ENCODE measurements around the gene UTS2B.

The UTS2B gene

DNA sequence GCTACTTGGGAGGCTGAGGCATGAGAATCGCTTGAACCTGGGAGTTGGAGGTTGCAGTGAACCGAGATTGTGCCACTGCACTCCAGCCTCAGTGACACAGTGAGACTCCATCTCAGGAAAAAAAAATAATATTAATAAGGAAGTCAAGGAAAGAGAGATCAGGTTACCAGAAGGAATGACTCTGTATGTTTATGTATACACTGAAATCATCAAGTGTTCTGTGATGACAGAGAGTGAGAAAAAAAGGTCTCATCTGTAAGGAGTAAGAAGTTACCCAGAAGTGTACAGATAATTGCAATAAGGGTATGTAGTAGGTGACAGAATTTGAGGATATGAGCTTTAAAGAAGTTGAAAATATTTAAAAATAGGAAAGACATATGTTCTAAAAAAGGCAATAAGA lies 5.4 kb downstream of the UTS2B start:
- peaks cover 8% of the 10 kb centered on the region for H3K9me3 Mint-ChIP-seq
- no peak overlapping the region for H3K27ac Mint-ChIP-seq
- no peak overlapping the region for H3K4me3 Mint-ChIP-seq
- H3K4me1 Mint-ChIP-seq (ENCODE audit: low read depth), result peaks cover 3% of the 10 kb centered on the region
- peaks cover 13% of the 10 kb centered on the region for H3K27me3 Mint-ChIP-seq
- intact Hi-C loops (cut with micrococcal nuclease), result no loop called here
- peaks cover 5% of the 10 kb centered on the region for H3K36me3 Mint-ChIP-seq (ENCODE audit: low read depth)

DNA sequence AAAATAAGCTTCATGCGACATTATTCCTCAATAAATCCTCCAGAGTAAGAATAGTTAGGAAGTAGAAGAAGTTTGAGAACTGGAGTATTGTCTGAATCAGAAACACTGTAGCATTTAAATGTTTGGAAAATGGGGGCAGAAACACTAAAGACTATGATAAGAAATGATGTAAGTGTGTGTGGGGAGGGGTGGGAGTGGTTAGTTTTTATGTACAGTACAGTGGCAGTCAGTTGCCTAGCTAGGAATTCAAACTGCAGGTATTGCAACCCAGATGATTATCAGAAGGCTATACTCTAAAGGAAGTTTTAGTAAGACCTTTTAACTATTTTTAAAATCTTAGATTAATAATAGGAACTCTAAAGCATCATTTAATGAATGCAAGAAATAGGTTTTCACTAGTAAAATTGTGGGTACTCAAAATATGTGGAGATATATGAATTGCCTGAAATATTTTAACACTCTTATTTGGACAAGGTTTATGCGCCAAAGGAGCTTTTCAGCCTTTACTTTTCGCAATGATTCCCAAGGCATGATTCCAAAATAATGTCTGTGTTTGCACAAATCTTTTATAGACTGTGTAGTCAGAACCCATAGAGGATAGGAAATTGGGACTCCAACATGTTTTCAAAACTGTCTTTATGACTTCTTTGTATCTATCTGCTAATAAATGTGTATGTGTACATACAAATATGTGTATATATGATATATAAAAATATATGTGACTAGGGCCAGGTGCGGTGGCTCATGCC lies 9.1 kb downstream of the UTS2B start:
- H3K4me3 Mint-ChIP-seq, result no peak overlapping the region
- intact Hi-C loops (cut with micrococcal nuclease), result no loop called here
- peaks cover 8% of the 10 kb centered on the region for H3K9me3 Mint-ChIP-seq
- no peak overlapping the region for H3K27ac Mint-ChIP-seq
- H3K4me1 Mint-ChIP-seq (ENCODE audit: low read depth), result no peaks in the 10 kb centered on the region
- H3K27me3 Mint-ChIP-seq, result no peaks in the 10 kb centered on the region
- no peaks in the 10 kb centered on the region for H3K36me3 Mint-ChIP-seq (ENCODE audit: low read depth)

DNA sequence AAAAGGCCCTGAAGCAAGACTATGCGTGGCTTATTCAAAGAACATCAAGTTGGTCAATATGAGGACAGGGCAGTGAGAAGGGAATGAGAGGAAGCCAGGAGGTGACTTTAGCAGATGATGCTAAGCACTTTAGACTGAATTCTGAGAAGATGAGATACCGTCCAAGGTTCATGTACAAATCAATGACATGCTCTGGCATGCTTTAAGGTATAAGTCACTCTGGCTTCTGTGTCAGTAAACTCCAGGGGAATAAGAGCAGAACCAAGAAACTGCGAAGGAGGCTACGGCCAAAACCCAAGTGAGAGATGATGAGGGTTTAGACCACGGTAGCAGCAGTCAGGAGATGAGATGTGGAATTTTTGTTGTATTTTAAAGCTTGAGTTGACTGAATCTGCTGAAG lies 10.0 kb downstream of the UTS2B start:
- Mint-ChIP-seq H3K9me3 (peaks cover 8% of the 10 kb centered on the region), H3K4me3 (no peak overlapping the region), H3K4me1 (ENCODE audit: low read depth) (no peaks in the 10 kb centered on the region), H3K36me3 (ENCODE audit: low read depth) (no peaks in the 10 kb centered on the region), H3K27me3 (no peaks in the 10 kb centered on the region), H3K27ac (no peak overlapping the region)
- intact Hi-C loops (cut with micrococcal nuclease), result no loop called here

DNA sequence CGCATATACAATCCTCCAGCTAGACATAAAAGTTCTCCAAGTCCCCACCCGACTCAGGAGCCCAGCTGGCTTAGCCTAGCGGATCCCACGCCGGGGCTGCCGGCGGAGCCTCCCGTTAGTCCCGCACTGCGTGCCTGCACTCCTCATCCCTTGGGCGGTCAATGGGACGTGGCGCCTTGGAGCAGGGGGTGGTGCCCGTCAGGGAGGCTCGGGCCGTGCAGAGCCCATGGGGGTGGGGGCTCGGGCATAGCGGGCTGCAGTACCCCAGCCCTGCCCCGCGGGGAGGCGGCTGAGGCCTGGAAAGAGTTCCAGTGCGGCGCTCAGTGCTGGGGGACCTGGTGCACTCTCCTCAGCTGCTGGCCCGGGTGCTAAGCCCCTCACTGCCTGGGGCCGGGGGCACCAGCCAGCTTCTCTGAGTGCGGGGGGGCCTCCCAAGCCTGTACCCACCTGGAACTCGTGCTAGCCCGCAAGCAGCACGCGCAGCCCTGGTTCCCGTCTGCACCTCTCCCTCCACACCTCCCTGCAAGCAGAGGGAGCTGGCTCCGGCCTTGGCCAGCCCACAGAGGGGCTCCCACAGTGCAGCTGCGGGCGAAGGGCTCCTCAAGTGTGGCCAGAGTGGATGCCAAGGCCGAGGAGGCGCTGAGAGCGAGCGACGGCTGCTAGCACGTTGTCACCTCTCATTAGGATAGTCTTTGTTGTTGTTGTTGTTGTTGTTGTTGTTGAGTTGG lies 13.3 kb downstream of the UTS2B start:
- H3K27me3 Mint-ChIP-seq, result no peaks in the 10 kb centered on the region
- H3K36me3 Mint-ChIP-seq (ENCODE audit: low read depth), result no peaks in the 10 kb centered on the region
- H3K27ac Mint-ChIP-seq, result no peak overlapping the region
- intact Hi-C loops (cut with micrococcal nuclease), result no loop called here
- H3K4me3 Mint-ChIP-seq, result no peak overlapping the region
- H3K4me1 Mint-ChIP-seq (ENCODE audit: low read depth), result no peaks in the 10 kb centered on the region
- no peaks in the 10 kb centered on the region for H3K9me3 Mint-ChIP-seq

DNA sequence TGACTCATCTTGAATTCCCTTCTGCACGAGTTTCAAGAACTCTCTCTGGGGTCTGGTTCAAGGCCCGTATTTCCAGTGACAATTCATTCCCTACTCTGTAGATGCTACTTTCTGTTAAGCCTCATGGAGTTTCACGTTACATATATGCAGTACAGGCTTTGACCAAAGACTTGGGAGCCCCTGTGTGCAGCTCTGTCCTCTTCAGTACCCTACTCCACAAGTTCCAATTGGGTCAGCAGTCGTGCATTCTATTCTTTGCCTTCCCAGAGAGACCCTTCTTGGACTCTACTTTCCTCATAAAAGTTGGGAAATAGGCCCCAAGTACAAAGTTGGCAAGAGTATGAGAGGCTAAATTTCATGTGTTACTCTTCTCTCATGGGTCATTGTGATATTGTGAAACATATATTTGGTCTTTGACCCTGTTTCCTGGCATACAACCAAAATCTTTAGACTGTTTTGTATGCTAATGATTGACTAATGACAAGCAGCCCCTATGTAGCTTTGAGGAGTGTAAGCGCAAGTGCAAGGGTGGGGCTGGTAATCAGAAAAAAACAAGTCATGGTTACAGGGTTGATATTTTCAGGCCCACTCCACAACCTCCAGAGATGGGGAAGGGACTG lies 16.1 kb downstream of the UTS2B start:
- Mint-ChIP-seq H3K27ac (no peak overlapping the region), H3K9me3 (peaks cover 9% of the 10 kb centered on the region), H3K36me3 (ENCODE audit: low read depth) (no peaks in the 10 kb centered on the region), H3K4me3 (no peak overlapping the region), H3K27me3 (no peaks in the 10 kb centered on the region), H3K4me1 (ENCODE audit: low read depth) (no peaks in the 10 kb centered on the region)
- intact Hi-C loops (cut with micrococcal nuclease), result no loop called here

DNA sequence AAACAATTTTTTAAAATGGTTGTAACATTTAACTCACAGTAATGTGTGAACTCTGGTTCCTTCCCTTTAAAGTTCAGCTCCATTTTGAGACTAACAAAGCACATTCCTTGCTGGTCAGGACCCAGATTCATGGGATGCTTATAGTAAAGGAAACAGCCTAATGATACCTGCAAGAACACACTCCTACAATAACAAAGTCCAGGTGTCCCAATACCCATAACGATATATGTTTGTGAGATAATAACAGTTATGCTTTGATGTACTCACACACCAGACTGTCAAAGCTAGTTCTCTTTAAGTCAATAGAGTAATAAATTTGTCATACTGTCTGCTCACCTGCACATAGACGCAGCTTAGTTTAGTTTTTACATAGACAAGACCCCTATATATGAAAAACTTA lies 17.0 kb downstream of the UTS2B start:
- H3K27ac Mint-ChIP-seq, result no peak overlapping the region
- peaks cover 9% of the 10 kb centered on the region for H3K9me3 Mint-ChIP-seq
- intact Hi-C loops (cut with micrococcal nuclease), result no loop called here

DNA sequence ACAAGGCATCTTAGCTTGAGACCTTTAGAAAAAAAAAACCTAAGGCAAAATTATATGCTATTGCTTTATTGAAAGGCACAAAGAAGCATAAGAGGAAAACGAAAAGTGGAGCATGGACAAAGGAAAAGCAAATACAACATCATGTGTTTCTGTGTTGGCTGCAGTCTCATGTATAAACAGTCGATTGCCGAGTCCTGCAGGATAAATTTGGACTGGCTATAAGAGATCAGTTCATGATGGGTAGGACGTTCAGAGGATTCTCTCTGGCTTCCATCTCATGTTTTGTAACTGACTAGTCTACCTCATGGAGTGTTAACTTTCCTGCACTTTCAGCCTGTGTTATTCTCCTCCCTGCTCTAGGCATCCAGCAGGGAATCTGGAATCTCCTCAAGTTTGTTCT lies 23.0 kb downstream of the UTS2B start:
- Mint-ChIP-seq H3K27ac (no peak overlapping the region), H3K4me1 (ENCODE audit: low read depth) (no peaks in the 10 kb centered on the region), H3K4me3 (no peak overlapping the region), H3K36me3 (ENCODE audit: low read depth) (no peaks in the 10 kb centered on the region), H3K27me3 (no peaks in the 10 kb centered on the region), H3K9me3 (peaks cover 9% of the 10 kb centered on the region)
- intact Hi-C loops (cut with micrococcal nuclease), result no loop called here

More for the DNA sequence above, 17.0 kb downstream of the UTS2B start:
- H3K27me3 Mint-ChIP-seq, result no peaks in the 10 kb centered on the region
- no peak overlapping the region for H3K4me3 Mint-ChIP-seq
- no peaks in the 10 kb centered on the region for H3K4me1 Mint-ChIP-seq (ENCODE audit: low read depth)
- no peaks in the 10 kb centered on the region for H3K36me3 Mint-ChIP-seq (ENCODE audit: low read depth)

DNA sequence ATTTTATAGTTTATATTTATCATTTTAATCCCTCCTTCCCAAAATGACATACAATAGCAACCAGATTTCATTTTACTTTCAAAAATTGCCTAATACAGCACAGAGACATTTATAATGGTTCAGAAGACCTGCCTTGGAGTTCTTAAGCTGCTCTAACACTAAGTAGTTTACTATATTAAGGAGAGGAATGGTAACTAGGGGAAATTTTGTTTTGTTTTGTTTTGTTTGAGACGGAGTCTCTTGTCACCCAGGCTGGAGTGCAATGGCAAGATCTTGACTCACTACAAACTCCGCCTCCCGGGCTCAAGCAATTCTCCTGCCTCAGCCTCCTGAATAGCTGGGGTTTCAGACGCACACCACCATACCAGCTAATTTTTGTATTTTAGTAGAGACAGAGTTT lies 23.9 kb downstream of the UTS2B start:
- intact Hi-C loops (cut with micrococcal nuclease), result no loop called here
- Mint-ChIP-seq H3K36me3 (ENCODE audit: low read depth) (no peaks in the 10 kb centered on the region), H3K27me3 (no peaks in the 10 kb centered on the region), H3K9me3 (peaks cover 9% of the 10 kb centered on the region), H3K4me3 (no peak overlapping the region), H3K4me1 (ENCODE audit: low read depth) (no peaks in the 10 kb centered on the region), H3K27ac (no peak overlapping the region)

DNA sequence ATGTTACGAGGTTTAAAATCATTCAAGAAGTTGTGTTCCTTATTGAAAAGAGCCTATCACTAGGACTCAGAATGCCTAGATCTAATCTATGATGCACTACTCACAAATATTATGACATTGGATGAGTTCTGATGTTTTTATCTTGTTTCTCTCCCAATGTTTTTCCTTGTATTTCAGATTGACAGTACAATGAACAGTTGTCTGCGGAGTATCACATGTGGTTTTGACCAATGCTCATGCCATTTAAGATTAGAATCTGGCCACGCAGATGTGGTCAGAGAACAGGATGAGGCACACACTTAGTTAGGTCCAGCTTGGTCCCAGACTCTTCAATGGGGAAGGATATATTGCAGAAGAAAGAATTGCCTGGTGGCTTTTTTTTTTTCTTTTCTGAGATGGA lies 26.7 kb downstream of the UTS2B start:
- no peak overlapping the region for H3K4me3 Mint-ChIP-seq
- peaks cover 20% of the 10 kb centered on the region for H3K4me1 Mint-ChIP-seq (ENCODE audit: low read depth)
- no peaks in the 10 kb centered on the region for H3K36me3 Mint-ChIP-seq (ENCODE audit: low read depth)
- no peaks in the 10 kb centered on the region for H3K9me3 Mint-ChIP-seq
- no peaks in the 10 kb centered on the region for H3K27me3 Mint-ChIP-seq
- intact Hi-C loops (cut with micrococcal nuclease), result no loop called here
- no peak overlapping the region for H3K27ac Mint-ChIP-seq

DNA sequence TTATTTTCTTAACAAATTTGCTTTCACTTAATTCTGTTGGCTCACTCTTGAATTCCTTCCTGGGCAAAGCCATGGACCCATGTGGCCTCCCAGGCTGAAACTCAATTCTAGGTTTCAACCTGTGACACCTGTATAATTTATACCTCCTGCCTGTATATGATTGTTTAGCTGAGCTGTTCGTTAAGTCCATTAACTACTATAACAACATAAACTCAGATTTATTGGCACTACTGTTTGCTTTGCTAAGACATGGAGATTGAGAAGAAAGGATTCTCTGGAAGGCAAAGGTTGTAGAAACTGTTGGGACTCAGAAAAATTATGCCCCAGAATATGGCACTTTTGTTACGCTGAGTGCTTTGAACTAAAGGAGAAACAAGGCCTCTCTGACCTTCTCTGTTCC lies 27.9 kb downstream of the UTS2B start:
- H3K9me3 Mint-ChIP-seq, result no peaks in the 10 kb centered on the region
- intact Hi-C loops (cut with micrococcal nuclease), result no loop called here
- H3K4me3 Mint-ChIP-seq, result no peak overlapping the region
- no peaks in the 10 kb centered on the region for H3K27me3 Mint-ChIP-seq
- peaks cover 25% of the 10 kb centered on the region for H3K4me1 Mint-ChIP-seq (ENCODE audit: low read depth)
- H3K36me3 Mint-ChIP-seq (ENCODE audit: low read depth), result no peaks in the 10 kb centered on the region
- H3K27ac Mint-ChIP-seq, result no peak overlapping the region

DNA sequence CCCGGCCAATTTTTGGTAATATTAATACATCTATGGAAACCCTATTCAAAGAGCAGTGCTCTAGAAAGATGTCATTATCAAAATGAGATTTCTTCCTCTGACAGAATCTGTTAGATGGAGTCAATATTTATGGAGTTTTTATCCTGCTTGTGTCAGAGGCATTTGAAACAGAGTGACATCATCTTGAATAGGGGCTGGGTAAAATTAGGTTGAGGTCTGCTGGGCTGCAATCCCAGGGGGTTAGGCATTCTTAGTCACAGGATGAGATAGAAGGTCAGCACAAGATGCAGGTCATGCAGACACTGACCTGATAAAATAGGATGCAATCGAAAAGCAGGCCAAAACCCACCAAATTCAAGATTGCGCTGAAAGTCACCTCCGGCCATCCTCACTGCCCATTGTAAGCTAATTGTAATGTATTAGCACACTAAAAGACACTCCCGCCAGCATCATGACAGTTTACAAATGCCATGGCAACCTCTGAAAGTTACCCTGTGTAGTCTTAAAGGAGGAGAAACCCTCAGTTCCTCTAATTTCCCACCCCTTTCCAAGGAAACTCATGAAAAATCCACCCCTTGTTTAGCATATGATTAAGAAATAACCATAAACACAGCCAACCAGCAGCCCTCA lies 28.4 kb downstream of the UTS2B start:
- Mint-ChIP-seq H3K4me1 (ENCODE audit: low read depth) (peaks cover 25% of the 10 kb centered on the region), H3K27me3 (no peaks in the 10 kb centered on the region), H3K27ac (no peak overlapping the region), H3K4me3 (no peak overlapping the region), H3K9me3 (no peaks in the 10 kb centered on the region), H3K36me3 (ENCODE audit: low read depth) (no peaks in the 10 kb centered on the region)
- intact Hi-C loops (cut with micrococcal nuclease), result no loop called here

DNA sequence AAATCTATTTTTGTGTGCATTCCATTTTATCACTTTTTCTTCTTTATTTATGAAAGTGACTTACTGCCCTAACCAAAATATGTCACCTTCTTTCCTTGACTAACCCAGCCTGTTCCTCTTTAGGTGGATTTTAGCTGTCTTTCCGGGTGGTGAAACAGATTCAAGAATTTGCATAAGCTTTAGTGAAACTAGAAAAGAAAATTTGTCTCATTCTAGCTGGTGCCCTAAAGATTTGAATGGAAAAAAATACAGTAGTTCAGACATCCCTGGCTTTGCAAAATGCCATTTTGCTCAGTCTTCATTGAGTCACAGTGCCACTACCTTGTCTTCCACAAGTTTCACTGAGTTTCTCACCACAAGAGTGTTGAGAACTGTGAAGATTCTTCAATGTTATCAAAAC lies 29.3 kb downstream of the UTS2B start:
- H3K27ac Mint-ChIP-seq, result no peak overlapping the region
- H3K9me3 Mint-ChIP-seq, result no peaks in the 10 kb centered on the region
- no peak overlapping the region for H3K4me3 Mint-ChIP-seq
- H3K27me3 Mint-ChIP-seq, result no peaks in the 10 kb centered on the region
- intact Hi-C loops (cut with micrococcal nuclease), result no loop called here
- no peaks in the 10 kb centered on the region for H3K36me3 Mint-ChIP-seq (ENCODE audit: low read depth)
- peaks cover 25% of the 10 kb centered on the region for H3K4me1 Mint-ChIP-seq (ENCODE audit: low read depth)

DNA sequence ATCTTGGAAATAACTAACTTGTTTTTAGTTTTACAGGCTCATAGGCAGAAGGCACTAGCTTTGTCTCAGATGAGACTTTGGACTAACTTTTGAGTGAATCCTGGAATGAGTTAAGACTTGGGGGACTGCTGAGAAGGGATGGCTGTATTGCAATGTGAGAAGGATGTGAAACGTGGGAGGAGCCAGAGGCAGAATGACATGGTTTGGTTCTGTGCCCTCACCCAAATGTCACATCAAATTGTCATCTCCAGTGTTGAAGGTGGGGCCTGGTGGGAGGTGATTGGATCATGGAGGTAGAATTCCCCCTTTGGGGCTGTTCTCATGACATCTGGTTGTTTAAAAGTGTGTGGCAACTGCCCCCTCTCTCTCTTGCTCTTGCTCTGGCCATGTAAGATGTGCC lies 29.9 kb downstream of the UTS2B start:
- Mint-ChIP-seq H3K9me3 (no peaks in the 10 kb centered on the region), H3K27ac (no peak overlapping the region), H3K36me3 (ENCODE audit: low read depth) (no peaks in the 10 kb centered on the region), H3K4me3 (no peak overlapping the region), H3K27me3 (no peaks in the 10 kb centered on the region), H3K4me1 (ENCODE audit: low read depth) (peaks cover 25% of the 10 kb centered on the region)
- intact Hi-C loops (cut with micrococcal nuclease), result no loop called here

DNA sequence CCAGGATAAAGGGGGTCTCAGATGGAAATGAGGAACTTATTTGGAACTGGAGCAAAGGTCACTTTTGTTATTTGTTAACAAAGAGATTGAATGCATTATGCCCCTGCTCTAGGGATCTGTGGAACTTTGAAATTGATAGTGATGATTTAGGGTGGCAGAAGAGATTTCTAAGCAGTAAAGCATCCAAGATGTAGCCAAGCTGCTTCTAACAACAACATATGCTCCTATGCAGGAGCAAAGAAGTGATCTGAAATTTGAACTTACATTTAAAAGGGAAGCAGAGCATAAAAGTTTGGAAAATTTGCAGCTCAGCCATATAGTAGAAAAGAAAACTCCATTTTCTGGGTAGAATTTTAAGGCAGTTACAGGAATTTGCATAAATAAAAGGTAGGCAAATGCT lies 31.5 kb downstream of the UTS2B start:
- no peak overlapping the region for H3K27ac Mint-ChIP-seq
- H3K4me3 Mint-ChIP-seq, result no peak overlapping the region
- intact Hi-C loops (cut with micrococcal nuclease), result no loop called here

More for the DNA sequence above, 31.5 kb downstream of the UTS2B start:
- H3K9me3 Mint-ChIP-seq, result no peaks in the 10 kb centered on the region
- H3K4me1 Mint-ChIP-seq (ENCODE audit: low read depth), result peaks cover 25% of the 10 kb centered on the region
- no peaks in the 10 kb centered on the region for H3K36me3 Mint-ChIP-seq (ENCODE audit: low read depth)
- H3K27me3 Mint-ChIP-seq, result no peaks in the 10 kb centered on the region
